ENCODE measurements around the gene PLCG2.

- no peak for TF ChIP-seq POLR2A (IDR thresholded peaks at IDR 0.05; ENCODE audit: low read length)
- no peak for TF ChIP-seq GATA1 (IDR thresholded peaks at IDR 0.05; ENCODE audit: low read depth, low read length)
Measured at GRCh38 chr16:82008957-82009592, 230.0 kb downstream of the PLCG2 start.
